ENCODE results near the gene RABL6. TPM values are rescaled to one million over a fixed set of nuclear protein-coding genes. Genes with fewer than 3 reads are reported as not detected.

Gene RABL6
- total RNA-seq, 1 donor from 2014 or later: 71.2 TPM

- Mint-ChIP-seq H3K27me3 (ENCODE audit: insufficient read depth, low read depth) (peaks cover 3% of the 10 kb centered on the region), H3K4me1 (peaks cover 3% of the 10 kb centered on the region), H3K36me3 (peaks cover 12% of the 10 kb centered on the region), H3K27ac (no peak overlapping the region), H3K4me3 (no peak overlapping the region), H3K9me3 (no peaks in the 10 kb centered on the region)
- Histone ChIP-seq H3K4me3 (no peak overlapping the region), H4K20me1 (ENCODE audit: low read depth) (peaks cover 19% of the 10 kb centered on the region), H3K9me3 (ENCODE audit: low read depth) (no peaks in the 10 kb centered on the region), H3F3A (ENCODE audit: low read depth) (peaks cover 2% of the 10 kb centered on the region), H3K27me3 (no peaks in the 10 kb centered on the region), H3K9ac (no peak overlapping the region), H3K36me3 (no peaks in the 10 kb centered on the region), H2AFZ (replicated peaks) (no peak overlapping the region), H3K27ac (no peak overlapping the region), H3K79me2 (ENCODE audit: low read depth) (peaks cover 9% of the 10 kb centered on the region), H3K4me2 (no peak overlapping the region), H3K4me1 (no peaks in the 10 kb centered on the region)
- DNase-seq (ENCODE audit: low spot score): no peak
- no peak for TF ChIP-seq EZH2phosphoT487 (IDR thresholded peaks at IDR 0.05)
- TF ChIP-seq CTCF (IDR thresholded peaks at IDR 0.05): no peak
- TF ChIP-seq EZH2 (IDR thresholded peaks at IDR 0.05): no peak
Observed at GRCh38 chr9:136858844-136859757, 51.4 kb downstream of the RABL6 start.

- no peaks in the 10 kb centered on the region for H3K9me3 ChIP-seq (ENCODE audit: low read depth)
- Mint-ChIP-seq H3K36me3 (peaks cover 12% of the 10 kb centered on the region), H3K27ac (no peak overlapping the region), H3K9me3 (no peaks in the 10 kb centered on the region), H3K4me1 (peaks cover 7% of the 10 kb centered on the region), H3K27me3 (ENCODE audit: insufficient read depth, low read depth) (peaks cover 3% of the 10 kb centered on the region), H3K4me3 (peak overlapping the region; percentile 64)
- no peak overlapping the region for H3K4me2 ChIP-seq
- H3K9ac ChIP-seq: no peak overlapping the region
- peaks cover 4% of the 10 kb centered on the region for H3F3A ChIP-seq (ENCODE audit: low read depth)
- H4K20me1 ChIP-seq (ENCODE audit: low read depth): peaks cover 34% of the 10 kb centered on the region
- H3K36me3 ChIP-seq: no peaks in the 10 kb centered on the region
- no peak for TF ChIP-seq EZH2 (IDR thresholded peaks at IDR 0.05)
- TF ChIP-seq CTCF (IDR thresholded peaks at IDR 0.05): no peak
- H3K4me1 ChIP-seq: peaks cover 7% of the 10 kb centered on the region
- no peak for DNase-seq (ENCODE audit: low spot score)
- H3K79me2 ChIP-seq (ENCODE audit: low read depth): peaks cover 23% of the 10 kb centered on the region
- H3K27ac ChIP-seq: no peak overlapping the region
- H3K4me3 ChIP-seq: no peak overlapping the region
- no peaks in the 10 kb centered on the region for H3K27me3 ChIP-seq
- no peak overlapping the region for H2AFZ ChIP-seq (replicated peaks)
Observed at GRCh38 chr9:136860529-136860928, 52.8 kb downstream of the RABL6 start.

- Histone ChIP-seq H3K4me2 (no peak overlapping the region), H2AFZ (replicated peaks) (no peak overlapping the region), H3K9ac (no peak overlapping the region), H3K79me2 (ENCODE audit: low read depth) (peaks cover 28% of the 10 kb centered on the region), H3K9me3 (ENCODE audit: low read depth) (no peaks in the 10 kb centered on the region), H3F3A (ENCODE audit: low read depth) (peaks cover 4% of the 10 kb centered on the region), H3K4me1 (peaks cover 7% of the 10 kb centered on the region), H3K36me3 (no peaks in the 10 kb centered on the region), H3K4me3 (no peak overlapping the region), H3K27ac (no peak overlapping the region), H3K27me3 (no peaks in the 10 kb centered on the region), H4K20me1 (ENCODE audit: low read depth) (peaks cover 39% of the 10 kb centered on the region)
- Mint-ChIP-seq H3K9me3 (no peaks in the 10 kb centered on the region), H3K27me3 (ENCODE audit: insufficient read depth, low read depth) (peaks cover 3% of the 10 kb centered on the region), H3K36me3 (peaks cover 12% of the 10 kb centered on the region), H3K27ac (no peak overlapping the region), H3K4me1 (peaks cover 7% of the 10 kb centered on the region), H3K4me3 (no peak overlapping the region)
- DNase-seq (ENCODE audit: low spot score): no peak
- no peak for TF ChIP-seq EZH2phosphoT487 (IDR thresholded peaks at IDR 0.05)
Observed at GRCh38 chr9:136860933-136861873, 53.5 kb downstream of the RABL6 start.

Data from neural progenitor cell (in vitro differentiated cells).